Esophagus squamous epithelium (tissue), 5 donors: ENCODE measurements around the gene APOA4. TPM values are rescaled to one million over a fixed set of nuclear protein-coding genes. Genes with fewer than 3 reads are reported as not detected.

Experiments
- DNase-seq: peaks from one replicate; lab custom pipeline; 2025; lab: John Stamatoyannopoulos, UW
- H3K27ac ChIP-seq, 4 donors: fragments of 200-600 bp; sonication (generic); one replicate each; pipeline ENCODE4 v1.5.1; 2016 to 2019; ENCODE audit warnings: mild to moderate bottlenecking in 1 of 4
- H3K27me3 ChIP-seq, 4 donors: fragments of 200-600 bp; sonication (generic); 1 replicate in 3 of 4; 2 replicates in 1 of 4; pipeline versions ENCODE4 v1.5.1 to v1.6.0; 2017 to 2021; ENCODE audit warnings: antibody characterized with exemption in 1 of 4
- H3K36me3 ChIP-seq, 3 donors: fragments of 200-600 bp; sonication (generic); one replicate each; pipeline ENCODE4 v1.5.1; 2016 to 2019
- H3K4me1 ChIP-seq, 3 donors: fragments of 200-600 bp; sonication (generic); one replicate each; pipeline ENCODE4 v1.5.1; 2017 to 2019
- H3K4me3 ChIP-seq, 4 donors: fragments of 200-600 bp; sonication (generic); 1 replicate in 3 of 4; 2 replicates in 1 of 4; pipeline ENCODE4 v1.5.1; 2016 to 2019; ENCODE audit warnings: mild to moderate bottlenecking in 2 of 4, moderate library complexity in 1 of 4
- H3K9me3 ChIP-seq, 3 donors: fragments of 200-600 bp; sonication (generic); one replicate each; pipeline ENCODE4 v1.5.1; 2016 to 2019
- POLR2A ChIP-seq, 4 donors: fragments of 450-650 bp; IDR thresholded peaks; one replicate each; pipeline ENCODE4 v1.6.1; 2017; ENCODE audit warnings: antibody characterized with exemption in 4 of 4, mild to moderate bottlenecking in 4 of 4, moderate library complexity in 3 of 4
- WGBS, 2 donors: methylation state at CpG; one replicate each; pipeline ENCODE4 v1.1.5; 2018; 5-methylcytosine and 5-hydroxymethylcytosine counted together
- intact Hi-C: fragments of 100-400 bp; cut with DNase I; formaldehyde crosslinking; loops from one replicate; pipeline ENCODE4 v1.15.0; 2022
- total RNA-seq, 4 donors: library from RNA; depleted of rRNA; stranded (reverse); fragments of >200 nt; gene quantifications; one replicate each; pipeline ENCODE4 v1.1.0, GENCODE V29; 2016
- TF ChIP-seq, protein P1 (sequence below), 6 experiments: fragments of 450-650 bp in 4 of 6; fragments of 200-600 bp in 2 of 6; sonication (generic) in 2 of 6; IDR thresholded peaks; one replicate each; pipeline ENCODE4 v1.5.1; 2016 to 2019; ENCODE audit warnings: antibody characterized with exemption in 6 of 6, mild to moderate bottlenecking in 4 of 6, moderate library complexity in 4 of 6
- donor health status: DM: yes; HTN: yes; CAD: no.

The APOA4 gene
- total RNA-seq, 4 donors from 2014 or later: not detected

DNA sequence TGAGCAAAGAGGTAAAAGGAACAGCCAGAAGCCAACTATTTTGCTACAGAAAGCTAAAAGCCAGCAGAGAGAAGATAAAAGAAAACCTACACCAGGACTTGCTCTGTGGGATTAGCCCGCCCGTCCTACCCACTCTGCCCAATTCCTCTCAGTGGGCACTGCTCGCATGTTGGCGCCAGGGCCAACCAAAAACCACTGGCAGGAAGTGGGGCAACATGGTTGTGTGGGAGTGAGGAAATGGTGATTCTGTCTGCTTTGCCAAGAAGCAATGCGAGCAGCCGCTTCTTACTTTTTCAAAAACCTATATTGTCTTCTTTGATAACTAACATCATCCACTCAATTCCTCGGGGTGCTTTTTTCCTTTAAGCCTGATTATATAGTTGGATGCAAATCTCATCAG lies 28.5 kb upstream of the APOA4 start:
- no peaks in the 10 kb centered on the region for H3K9me3 ChIP-seq
- peaks cover 7 to 62% (median 11%) of the 10 kb centered on the region in 3 donors for H3K36me3 ChIP-seq
- TF ChIP-seq POLR2A (IDR thresholded peaks at IDR 0.05): no peak
- TF ChIP-seq, protein P1, sequence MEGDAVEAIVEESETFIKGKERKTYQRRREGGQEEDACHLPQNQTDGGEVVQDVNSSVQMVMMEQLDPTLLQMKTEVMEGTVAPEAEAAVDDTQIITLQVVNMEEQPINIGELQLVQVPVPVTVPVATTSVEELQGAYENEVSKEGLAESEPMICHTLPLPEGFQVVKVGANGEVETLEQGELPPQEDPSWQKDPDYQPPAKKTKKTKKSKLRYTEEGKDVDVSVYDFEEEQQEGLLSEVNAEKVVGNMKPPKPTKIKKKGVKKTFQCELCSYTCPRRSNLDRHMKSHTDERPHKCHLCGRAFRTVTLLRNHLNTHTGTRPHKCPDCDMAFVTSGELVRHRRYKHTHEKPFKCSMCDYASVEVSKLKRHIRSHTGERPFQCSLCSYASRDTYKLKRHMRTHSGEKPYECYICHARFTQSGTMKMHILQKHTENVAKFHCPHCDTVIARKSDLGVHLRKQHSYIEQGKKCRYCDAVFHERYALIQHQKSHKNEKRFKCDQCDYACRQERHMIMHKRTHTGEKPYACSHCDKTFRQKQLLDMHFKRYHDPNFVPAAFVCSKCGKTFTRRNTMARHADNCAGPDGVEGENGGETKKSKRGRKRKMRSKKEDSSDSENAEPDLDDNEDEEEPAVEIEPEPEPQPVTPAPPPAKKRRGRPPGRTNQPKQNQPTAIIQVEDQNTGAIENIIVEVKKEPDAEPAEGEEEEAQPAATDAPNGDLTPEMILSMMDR (IDR thresholded peaks at IDR 0.05): no peak
- H3K27me3 ChIP-seq: no peaks in the 10 kb centered on the region
- H3K4me1 ChIP-seq: peaks cover 16 to 40% (median 27%) of the 10 kb centered on the region in 3 donors
- no peak overlapping the region for H3K4me3 ChIP-seq
- WGBS, 2 donors: 64 to 80% methylated on average over 7 of the region's 7 CpGs
- H3K27ac ChIP-seq: peak overlapping the region in 1 of 4 donors; percentile 74
- DNase-seq: no peak
- intact Hi-C loops: no loop called here

DNA sequence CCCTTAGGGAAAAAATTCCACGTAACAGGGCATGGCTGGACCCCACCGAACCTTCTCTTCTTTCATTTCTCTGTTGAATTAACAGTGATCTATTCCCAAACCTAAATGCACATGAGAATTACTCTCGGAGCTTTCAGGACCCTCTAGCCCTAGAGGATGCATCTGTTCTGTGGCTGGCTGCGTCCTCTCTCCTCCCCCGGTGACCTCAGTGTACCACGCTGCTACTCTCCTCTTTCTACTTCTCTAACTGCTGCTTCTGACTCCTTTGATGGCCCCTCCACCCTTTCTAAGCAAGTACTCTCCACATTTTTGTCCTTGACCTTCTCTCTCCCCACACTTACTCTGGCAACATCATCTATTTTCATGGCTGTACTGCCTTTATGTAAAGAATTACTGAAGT lies 26.4 kb upstream of the APOA4 start:
- TF ChIP-seq, protein P1 (IDR thresholded peaks at IDR 0.05): no peak
- no peak for TF ChIP-seq POLR2A (IDR thresholded peaks at IDR 0.05)
- Histone ChIP-seq H3K27me3 (no peaks in the 10 kb centered on the region), H3K36me3 (peaks cover 14 to 65% (median 17%) of the 10 kb centered on the region in 3 donors), H3K27ac (no peak overlapping the region), H3K4me1 (peaks cover 16 to 32% (median 27%) of the 10 kb centered on the region in 3 donors), H3K4me3 (no peak overlapping the region), H3K9me3 (no peaks in the 10 kb centered on the region)
- no peak for DNase-seq
- intact Hi-C loops: no loop called here
- 88 to 96% methylated on average over 6 of the region's 6 CpGs for WGBS, 2 donors

DNA sequence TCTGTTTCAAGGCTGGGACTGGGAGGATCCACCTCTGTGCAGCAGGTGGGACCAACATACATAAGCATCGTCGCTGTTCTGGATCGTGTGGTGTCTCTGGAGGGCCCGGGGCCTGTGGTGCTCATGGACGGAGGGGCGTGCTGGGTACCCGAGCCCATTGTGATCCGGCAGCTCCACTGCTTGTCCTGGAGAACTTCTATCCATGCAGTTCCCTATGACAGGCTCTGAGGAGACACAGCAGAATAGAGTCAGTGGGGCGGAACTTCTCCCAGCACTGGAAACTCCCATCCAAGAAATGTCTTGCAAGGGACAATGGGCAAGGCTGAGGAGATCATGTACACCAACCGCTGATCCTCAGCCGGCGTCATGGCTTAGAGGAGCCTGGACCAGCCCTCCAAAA lies 26.0 kb upstream of the APOA4 start:
- no peak overlapping the region for H3K27ac ChIP-seq
- H3K4me3 ChIP-seq: no peak overlapping the region
- H3K9me3 ChIP-seq: no peaks in the 10 kb centered on the region
- peaks cover 16 to 28% (median 25%) of the 10 kb centered on the region in 3 donors for H3K4me1 ChIP-seq
- H3K36me3 ChIP-seq: peaks cover 14 to 65% (median 17%) of the 10 kb centered on the region in 3 donors
- intact Hi-C loops: no loop called here
- TF ChIP-seq, protein P1 (IDR thresholded peaks at IDR 0.05): no peak
- no peak for TF ChIP-seq POLR2A (IDR thresholded peaks at IDR 0.05)
- DNase-seq: no peak
- no peaks in the 10 kb centered on the region for H3K27me3 ChIP-seq
- WGBS, 2 donors: 93 to 94% methylated on average over 3 to 5 of the region's 12 CpGs

DNA sequence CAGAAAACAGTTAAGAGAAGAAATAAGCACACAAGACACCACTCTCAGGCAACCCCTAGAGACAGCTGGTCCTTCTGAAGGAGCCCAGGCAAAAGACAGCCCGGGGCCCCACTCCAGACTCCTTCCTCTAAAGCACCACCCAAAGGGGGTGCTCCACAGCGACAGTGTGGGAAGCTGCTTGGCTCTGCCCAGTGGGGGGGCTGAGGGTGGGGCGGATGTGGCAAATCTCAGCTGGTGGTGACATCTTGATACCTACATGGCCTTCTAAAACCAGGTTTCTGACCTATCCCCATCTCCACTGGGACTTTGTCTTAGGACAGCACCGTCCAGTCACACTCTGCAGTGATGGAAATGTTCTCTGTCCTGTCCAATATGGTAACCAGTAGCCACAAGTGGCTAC lies 24.5 kb upstream of the APOA4 start:
- WGBS, 2 donors: 100% methylated on average over 2 of the region's 4 CpGs
- no peak overlapping the region for H3K27ac ChIP-seq
- no peaks in the 10 kb centered on the region for H3K27me3 ChIP-seq
- H3K36me3 ChIP-seq: peaks cover 14 to 75% (median 17%) of the 10 kb centered on the region in 3 donors
- TF ChIP-seq, protein P1 (IDR thresholded peaks at IDR 0.05): no peak
- no peak for TF ChIP-seq POLR2A (IDR thresholded peaks at IDR 0.05)
- H3K4me1 ChIP-seq: peaks cover 7 to 13% (median 11%) of the 10 kb centered on the region in 3 donors
- DNase-seq: no peak
- intact Hi-C loops: no loop called here
- no peak overlapping the region for H3K4me3 ChIP-seq
- no peaks in the 10 kb centered on the region for H3K9me3 ChIP-seq

DNA sequence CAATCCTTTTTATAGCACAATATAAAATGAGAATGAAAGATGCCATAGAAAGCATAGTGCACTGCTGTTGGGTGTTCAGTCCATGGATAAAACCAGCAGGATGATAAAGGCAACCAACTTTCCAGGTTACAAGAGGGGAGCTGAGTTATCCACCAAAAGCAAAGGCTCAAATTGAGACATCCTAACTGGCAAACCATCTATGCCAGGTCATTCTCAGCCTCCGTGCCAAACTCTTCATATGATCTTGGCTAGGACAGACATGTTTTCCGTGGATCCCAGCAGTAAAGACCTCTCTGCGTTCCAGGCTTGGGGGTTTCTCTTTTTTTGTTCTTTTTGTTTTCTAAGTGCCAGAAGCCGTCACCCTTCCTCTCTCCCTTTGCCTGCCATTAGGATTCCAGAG lies 21.6 kb upstream of the APOA4 start:
- WGBS, 2 donors: 91 to 92% methylated on average over 4 of the region's 4 CpGs
- H3K27me3 ChIP-seq: no peaks in the 10 kb centered on the region
- H3K4me1 ChIP-seq: no peaks in the 10 kb centered on the region
- DNase-seq: no peak
- intact Hi-C loops: no loop called here
- no peak overlapping the region for H3K27ac ChIP-seq
- H3K9me3 ChIP-seq: no peaks in the 10 kb centered on the region
- TF ChIP-seq POLR2A (IDR thresholded peaks at IDR 0.05): no peak
- TF ChIP-seq, protein P1 (IDR thresholded peaks at IDR 0.05): no peak
- H3K4me3 ChIP-seq: no peak overlapping the region
- H3K36me3 ChIP-seq: peaks cover 14 to 70% (median 17%) of the 10 kb centered on the region in 3 donors
